ENCODE data around the gene TGOLN2. TPM values are rescaled to one million over a fixed set of nuclear protein-coding genes. Genes with fewer than 3 reads are reported as not detected.
"Not testable (repeated sequence)": the region's sequence is repeated elsewhere in the genome, so short reads cannot be mapped to it uniquely, and the experiment has no call there.

Gene TGOLN2
- total and polyA plus RNA-seq, 9 donors = 43.2 to 115 (median 75.8) TPM

DNA sequence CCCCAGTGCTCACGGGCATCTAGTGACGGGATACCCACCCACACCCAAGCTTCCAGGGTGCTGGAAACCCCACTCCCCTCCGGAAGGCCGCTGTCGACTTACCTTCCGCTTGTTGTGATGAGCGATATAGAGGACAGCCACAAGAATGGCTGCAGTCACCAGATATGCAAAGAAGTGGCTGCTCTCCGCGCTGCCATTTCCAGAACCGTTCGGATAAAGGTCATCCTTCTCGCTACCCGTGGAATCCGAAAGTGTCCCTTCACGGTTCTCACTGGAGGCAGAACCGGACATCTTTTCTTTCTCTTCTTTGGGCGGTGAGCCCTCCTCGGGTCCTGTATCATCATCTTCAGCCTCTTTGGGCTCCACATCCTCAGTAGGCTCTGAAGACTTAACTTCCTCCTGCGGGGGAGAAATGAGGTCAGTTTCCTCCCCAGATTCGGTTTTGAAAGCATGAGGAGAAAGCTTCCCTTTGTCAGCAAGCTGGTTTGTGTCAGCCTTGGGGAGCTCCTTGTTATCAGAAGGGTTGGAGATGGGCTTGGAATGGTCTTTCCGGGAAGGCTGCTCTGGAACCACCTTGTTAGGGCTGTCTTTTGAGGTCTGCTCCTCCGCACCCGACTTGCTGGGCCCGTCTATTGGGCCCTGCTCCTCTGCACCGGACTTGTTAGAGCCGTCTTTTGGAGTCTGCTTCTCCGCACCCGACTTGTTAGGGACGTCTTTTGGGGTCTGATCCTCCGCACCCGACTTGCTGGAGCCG lies 1.2 kb downstream of the TGOLN2 start:
- Histone ChIP-seq H3K4me3 (peak overlapping the region; percentile 83), H3K36me3 (no peaks in the 10 kb centered on the region), H3K27me3 (no peaks in the 10 kb centered on the region), H3K27ac (no peak overlapping the region), H3K9me3 (no peaks in the 10 kb centered on the region), H3K4me1 (ENCODE audit: insufficient read depth) (peaks cover 13% of the 10 kb centered on the region)
- TF ChIP-seq POLR2A (IDR thresholded peaks at IDR 0.05) (no peak), CTCF (IDR thresholded peaks at IDR 0.05) (no peak), EP300 (IDR thresholded peaks at IDR 0.05) (no peak)
- 5 to 15% (median 5%) methylated on average over 32 of the region's 32 CpGs for WGBS, 3 donors
- intact Hi-C loops (cut with DNase I) = loop anchor here in 1 of 4 donors (5.0 kb wide), 1 partner anchor 561 kb away; the partner anchor contains the start of gene ST3GAL5
- DNase-seq = no peak

- intact Hi-C loops (cut with DNase I) = loop anchor here in 1 of 4 donors (5.0 kb wide), 1 partner anchor 562 kb away; the partner anchor contains the start of gene ST3GAL5
- Histone ChIP-seq H3K4me1 (ENCODE audit: insufficient read depth) (peaks cover 13% of the 10 kb centered on the region), H3K4me3 (peak overlapping the region; percentile 83), H3K27me3 (no peaks in the 10 kb centered on the region), H3K27ac (no peak overlapping the region), H3K9me3 (no peaks in the 10 kb centered on the region), H3K36me3 (no peaks in the 10 kb centered on the region)
- TF ChIP-seq POLR2A (IDR thresholded peaks at IDR 0.05) = no peak
- no peak for TF ChIP-seq CTCF (IDR thresholded peaks at IDR 0.05)
- no peak for TF ChIP-seq EP300 (IDR thresholded peaks at IDR 0.05)
- no peak for DNase-seq
- WGBS, 3 donors = 39 to 57% (median 52%) methylated on average over 9 of the region's 9 CpGs
Measured at GRCh38 chr2:85325466-85325811, 2.4 kb downstream of the TGOLN2 start.

- TF ChIP-seq POLR2A (IDR thresholded peaks at IDR 0.05) (no peak), CTCF (IDR thresholded peaks at IDR 0.05) (no peak), EP300 (IDR thresholded peaks at IDR 0.05) (no peak)
- H3K4me3 ChIP-seq = no peak overlapping the region
- intact Hi-C loops (cut with DNase I) = loop anchor here in 1 of 4 donors (5.0 kb wide), 1 partner anchor 562 kb away; the partner anchor contains the start of gene ST3GAL5
- no peak overlapping the region for H3K27ac ChIP-seq
- no peaks in the 10 kb centered on the region for H3K27me3 ChIP-seq
- 43 to 50% (median 45%) methylated on average over 10 of the region's 10 CpGs for WGBS, 3 donors
- no peaks in the 10 kb centered on the region for H3K36me3 ChIP-seq
- no peaks in the 10 kb centered on the region for H3K9me3 ChIP-seq
- DNase-seq = no peak
- peaks cover 13% of the 10 kb centered on the region for H3K4me1 ChIP-seq (ENCODE audit: insufficient read depth)
Measured at GRCh38 chr2:85324639-85325465, 2.9 kb downstream of the TGOLN2 start.

- H3K9me3 ChIP-seq; H3K27me3 ChIP-seq; intact Hi-C loops (cut with DNase I); DNase-seq; H3K4me3 ChIP-seq; H3K27ac ChIP-seq; H3K36me3 ChIP-seq: not testable (repeated sequence)
- WGBS, 3 donors = 88 to 89% (median 89%) methylated on average over 11 of the region's 11 CpGs
- peaks cover 13% of the 10 kb centered on the region for H3K4me1 ChIP-seq (ENCODE audit: insufficient read depth)
Measured at GRCh38 chr2:85323988-85324367, 3.8 kb downstream of the TGOLN2 start.

Measured in ovary (tissue), 9 donors.